Hepatocyte (in vitro differentiated cells): Measurements from ENCODE around the gene PAXX. TPM values are rescaled to one million over a fixed set of nuclear protein-coding genes. Genes with fewer than 3 reads are reported as not detected.

Source experiments
- DNase-seq: peaks from one replicate; pipeline ENCODE4 v3.0.0-alpha.2; 2016; ENCODE audit warnings: low spot score
- H2AFZ ChIP-seq: fragments of 200-600 bp; sonication (generic); 2 replicates; pipeline ENCODE4 v1.6.0; 2016; ENCODE audit warnings: antibody characterized with exemption, mild to moderate bottlenecking
- H3K27ac ChIP-seq: fragments of 200-600 bp; sonication (generic); 2 replicates; pipeline ENCODE4 v1.5.1; 2016; ENCODE audit warnings: mild to moderate bottlenecking
- H3K27me3 ChIP-seq: fragments of 200-600 bp; sonication (generic); 2 replicates; pipeline ENCODE4 v1.6.1; 2016
- H3K36me3 ChIP-seq: fragments of 200-600 bp; sonication (generic); replicated peaks from 2 replicates; pipeline ENCODE4 v1.5.1; 2016; ENCODE audit warnings: low read depth; ENCODE audit not compliant: insufficient read depth
- H3K4me1 ChIP-seq: fragments of 200-600 bp; sonication (generic); 2 replicates; pipeline ENCODE4 v1.5.1; 2016; ENCODE audit warnings: mild to moderate bottlenecking, moderate library complexity; ENCODE audit not compliant: insufficient read depth
- H3K4me2 ChIP-seq: fragments of 200-600 bp; sonication (generic); 2 replicates; pipeline ENCODE4 v1.6.0; 2016
- H3K4me3 ChIP-seq: fragments of 200-600 bp; sonication (generic); 2 replicates; pipeline ENCODE4 v1.5.1; 2016; ENCODE audit warnings: mild to moderate bottlenecking
- H3K79me2 ChIP-seq: fragments of 200-600 bp; sonication (generic); 2 replicates; pipeline ENCODE4 v1.6.0; 2017; ENCODE audit warnings: mild to moderate bottlenecking
- H3K9me2 ChIP-seq: fragments of 200-600 bp; sonication (generic); replicated peaks from 2 replicates; pipeline ENCODE4 v1.6.0; 2017; ENCODE audit warnings: mild to moderate bottlenecking; ENCODE audit not compliant: insufficient read depth
- H3K9me3 ChIP-seq: fragments of 200-600 bp; sonication (generic); 2 replicates; pipeline ENCODE4 v1.5.1; 2016; ENCODE audit warnings: low read depth, mild to moderate bottlenecking
- H4K20me1 ChIP-seq: fragments of 200-600 bp; sonication (generic); 2 replicates; pipeline ENCODE4 v1.6.0; 2016; ENCODE audit warnings: mild to moderate bottlenecking; ENCODE audit not compliant: insufficient read depth, poor library complexity, severe bottlenecking
- CTCF ChIP-seq: fragments of 200-600 bp; sonication (generic); IDR thresholded peaks from 2 replicates; pipeline ENCODE4 v1.5.1; 2016; ENCODE audit warnings: antibody characterized with exemption, mild to moderate bottlenecking; ENCODE audit not compliant: poor library complexity
- EZH2 ChIP-seq: fragments of 200-600 bp; sonication (generic); IDR thresholded peaks from 2 replicates; pipeline ENCODE4 v1.6.1; 2016; ENCODE audit warnings: antibody characterized with exemption, mild to moderate bottlenecking, borderline replicate concordance
- EZH2phosphoT487 ChIP-seq: fragments of 200-600 bp; sonication (generic); IDR thresholded peaks from one replicate; pipeline ENCODE4 v1.6.1; 2018; ENCODE audit warnings: antibody characterized with exemption, mild to moderate bottlenecking, low read depth, moderate library complexity; ENCODE audit not compliant: unreplicated experiment, severe bottlenecking
- WGBS: methylation state at CpG from one replicate; pipeline ENCODE4 v1.1.6; 2016; ENCODE audit warnings: low lambda C conversion rate; ENCODE audit errors: missing lambda C conversion rate; 5-methylcytosine and 5-hydroxymethylcytosine counted together
- polyA plus RNA-seq: library from polyadenylated mRNA; unstranded; fragments of >200 nt; fragmentation: Nextera tagmentation; extraction: Ambion mirVana; gene quantifications from 2 replicates; pipeline ENCODE4 v1.2.1, GENCODE V29; 2016
- total RNA-seq: library from RNA; depleted of rRNA; stranded (reverse); fragments of >200 nt; gene quantifications from 2 replicates; pipeline ENCODE4 v1.2.3, GENCODE V29; 2014

The PAXX gene
- total and polyA plus RNA-seq, 2 experiments from 2014 or later, result 39.5 to 89.5 TPM

DNA sequence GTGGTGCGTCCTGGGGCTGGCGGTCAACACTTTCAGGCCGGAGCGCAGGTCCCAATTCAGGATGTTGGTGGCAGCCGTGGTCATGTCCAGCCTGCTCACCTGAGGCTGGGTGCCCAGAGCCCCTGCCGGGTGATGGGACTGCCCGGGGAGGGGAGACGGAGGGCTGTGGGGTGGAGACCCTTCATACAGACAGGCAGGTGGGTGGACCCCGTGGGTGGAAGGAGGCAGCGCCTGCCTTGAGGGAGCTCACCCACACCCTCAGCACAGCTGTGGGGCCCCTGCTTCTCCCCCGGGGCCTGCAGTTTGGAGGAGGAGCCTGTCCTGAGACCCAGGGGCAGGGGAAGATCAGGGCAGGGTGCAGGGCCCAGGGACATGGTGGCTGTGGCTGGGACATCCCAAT is 21.9 kb upstream of the PAXX start:
- DNase-seq, result no peak
- no peaks in the 10 kb centered on the region for H3K9me3 ChIP-seq
- no peaks in the 10 kb centered on the region for H4K20me1 ChIP-seq
- no peak for TF ChIP-seq EZH2
- no peak for TF ChIP-seq CTCF
- TF ChIP-seq EZH2phosphoT487, result no peak
- H3K36me3 ChIP-seq, result no peaks in the 10 kb centered on the region
- no peak overlapping the region for H2AFZ ChIP-seq
- no peak overlapping the region for H3K4me3 ChIP-seq
- H3K9me2 ChIP-seq, result no peaks in the 10 kb centered on the region
- no peaks in the 10 kb centered on the region for H3K27me3 ChIP-seq
- no peaks in the 10 kb centered on the region for H3K4me1 ChIP-seq
- no peak overlapping the region for H3K27ac ChIP-seq
- WGBS, result 87% methylated on average over 7 of the region's 11 CpGs
- no peak overlapping the region for H3K4me2 ChIP-seq
- no peaks in the 10 kb centered on the region for H3K79me2 ChIP-seq

GRCh38 chr9:136971746-136972145 is 20.5 kb upstream of the PAXX start:
- no peaks in the 10 kb centered on the region for H3K4me1 ChIP-seq
- no peak overlapping the region for H3K4me2 ChIP-seq
- H2AFZ ChIP-seq, result no peak overlapping the region
- no peaks in the 10 kb centered on the region for H3K9me3 ChIP-seq
- TF ChIP-seq EZH2, result no peak
- TF ChIP-seq CTCF, result no peak
- TF ChIP-seq EZH2phosphoT487, result no peak
- H3K27ac ChIP-seq, result no peak overlapping the region
- DNase-seq, result no peak
- H4K20me1 ChIP-seq, result no peaks in the 10 kb centered on the region
- 82% methylated on average over 14 of the region's 14 CpGs for WGBS
- H3K79me2 ChIP-seq, result no peaks in the 10 kb centered on the region
- H3K36me3 ChIP-seq, result no peaks in the 10 kb centered on the region
- no peak overlapping the region for H3K4me3 ChIP-seq
- H3K27me3 ChIP-seq, result no peaks in the 10 kb centered on the region
- no peaks in the 10 kb centered on the region for H3K9me2 ChIP-seq

DNA sequence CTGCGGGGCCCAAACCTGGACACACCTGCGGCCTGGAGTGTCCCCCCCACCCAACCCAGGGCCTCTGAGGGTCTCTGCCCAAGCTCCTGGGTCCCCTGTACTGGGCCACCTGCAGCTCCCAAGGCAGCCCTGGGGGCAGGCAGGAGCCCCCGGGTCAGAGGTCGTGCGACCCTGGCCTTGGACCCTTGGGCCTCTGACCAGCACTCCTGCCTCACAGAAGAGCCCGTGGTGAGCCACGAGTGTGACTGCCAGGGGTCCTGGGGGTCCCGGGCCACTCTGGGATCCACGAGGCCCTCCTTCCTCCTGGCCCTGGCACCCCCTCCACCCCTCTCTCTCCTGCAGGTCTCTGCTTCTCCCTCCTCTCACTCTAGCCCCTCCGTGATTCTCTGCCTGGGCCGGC is 19.9 kb upstream of the PAXX start:
- no peaks in the 10 kb centered on the region for H3K79me2 ChIP-seq
- WGBS, result 95% methylated on average over 6 of the region's 11 CpGs
- TF ChIP-seq EZH2phosphoT487, result no peak
- TF ChIP-seq EZH2, result no peak
- TF ChIP-seq CTCF, result no peak
- no peaks in the 10 kb centered on the region for H3K36me3 ChIP-seq
- no peak overlapping the region for H3K4me2 ChIP-seq
- H3K27me3 ChIP-seq, result no peaks in the 10 kb centered on the region
- H3K4me1 ChIP-seq, result no peaks in the 10 kb centered on the region
- no peak for DNase-seq
- H2AFZ ChIP-seq, result no peak overlapping the region
- no peaks in the 10 kb centered on the region for H3K9me3 ChIP-seq
- no peak overlapping the region for H3K4me3 ChIP-seq
- H4K20me1 ChIP-seq, result no peaks in the 10 kb centered on the region
- H3K9me2 ChIP-seq, result no peaks in the 10 kb centered on the region
- H3K27ac ChIP-seq, result no peak overlapping the region

- no peaks in the 10 kb centered on the region for H4K20me1 ChIP-seq
- H3K4me2 ChIP-seq, result no peak overlapping the region
- H3K79me2 ChIP-seq, result no peaks in the 10 kb centered on the region
- no peaks in the 10 kb centered on the region for H3K9me3 ChIP-seq
- no peaks in the 10 kb centered on the region for H3K36me3 ChIP-seq
- H3K9me2 ChIP-seq, result no peaks in the 10 kb centered on the region
- 86% methylated on average over 10 of the region's 13 CpGs for WGBS
- H3K27me3 ChIP-seq, result no peaks in the 10 kb centered on the region
- no peak for TF ChIP-seq EZH2phosphoT487
- TF ChIP-seq EZH2, result no peak
- no peak for TF ChIP-seq CTCF
- DNase-seq, result no peak
- H3K27ac ChIP-seq, result no peak overlapping the region
- no peak overlapping the region for H3K4me3 ChIP-seq
- H2AFZ ChIP-seq, result no peak overlapping the region
- no peaks in the 10 kb centered on the region for H3K4me1 ChIP-seq
Observed at GRCh38 chr9:136972743-136973142, 19.5 kb upstream of the PAXX start.
